Medulla oblongata (tissue), 1 donor: ENCODE data around the gene PDE4B.
"Not testable (repeated sequence)": the region's sequence is repeated elsewhere in the genome, so short reads cannot be mapped to it uniquely, and the experiment has no call there.

Source experiments
- DNase-seq: peaks from one replicate; pipeline ENCODE4 v3.0.0-alpha.2; 2015; ENCODE audit errors: extremely low spot score

Gene PDE4B

GRCh38 chr1:66393586-66394287, 601.0 kb downstream of the PDE4B start:
- DNase-seq = no peak

DNA sequence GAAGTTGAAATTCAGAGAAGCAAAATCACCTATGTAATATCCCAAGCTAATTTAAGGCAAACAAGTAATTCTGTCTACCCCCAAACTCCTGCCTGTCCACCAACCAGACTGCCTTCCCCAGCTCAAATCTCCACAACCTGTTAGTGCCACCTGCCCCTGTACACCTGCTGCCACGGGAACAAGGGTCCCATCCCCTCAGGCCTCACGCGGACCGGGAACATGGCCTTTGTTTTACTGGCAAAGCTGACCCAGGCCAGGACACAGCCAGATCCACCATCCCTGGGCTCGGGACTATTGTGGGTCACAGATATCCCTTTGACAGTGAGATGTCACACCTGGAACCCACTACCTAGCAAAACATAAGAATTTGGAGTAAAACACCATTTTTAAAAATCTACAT, 601.9 kb downstream of the PDE4B start:
- no peak for DNase-seq

- DNase-seq = peak; percentile 51
Measured at GRCh38 chr1:66395202-66396061, 602.7 kb downstream of the PDE4B start.

DNA sequence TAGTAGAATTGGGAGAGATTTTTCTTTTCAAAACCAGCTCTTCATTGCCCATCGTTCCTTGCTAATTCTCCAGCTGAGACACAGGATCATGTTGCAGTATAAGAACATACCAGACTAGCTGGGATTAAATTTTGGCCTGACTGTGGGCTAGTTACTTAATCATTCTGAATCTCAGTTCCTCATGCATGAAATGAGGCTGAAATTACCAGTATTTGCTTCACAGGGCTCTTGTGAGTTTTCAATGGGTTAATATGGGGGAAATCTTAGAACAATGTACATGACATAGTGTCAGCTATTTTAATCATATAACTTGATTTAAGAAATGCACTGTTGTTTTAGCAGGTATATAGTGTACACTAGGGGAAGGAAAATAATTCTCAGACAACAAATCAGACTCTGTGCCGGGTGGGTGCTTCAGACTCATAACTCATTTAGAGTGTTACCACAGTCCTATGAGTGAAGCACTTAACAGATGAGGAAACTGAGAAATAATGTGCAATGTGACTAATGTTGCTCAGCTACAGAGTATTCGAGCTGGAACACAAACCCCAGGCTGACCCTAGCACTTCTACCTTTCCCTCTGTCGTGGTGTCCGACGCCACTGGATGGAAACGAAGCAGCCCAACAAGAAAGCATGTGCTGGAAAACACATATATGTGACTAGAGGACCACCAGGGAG, 603.7 kb downstream of the PDE4B start:
- DNase-seq = no peak

GRCh38 chr1:66397192-66397591, 604.5 kb downstream of the PDE4B start:
- DNase-seq = no peak

GRCh38 chr1:66399888-66400529, 607.3 kb downstream of the PDE4B start:
- DNase-seq = no peak

DNA sequence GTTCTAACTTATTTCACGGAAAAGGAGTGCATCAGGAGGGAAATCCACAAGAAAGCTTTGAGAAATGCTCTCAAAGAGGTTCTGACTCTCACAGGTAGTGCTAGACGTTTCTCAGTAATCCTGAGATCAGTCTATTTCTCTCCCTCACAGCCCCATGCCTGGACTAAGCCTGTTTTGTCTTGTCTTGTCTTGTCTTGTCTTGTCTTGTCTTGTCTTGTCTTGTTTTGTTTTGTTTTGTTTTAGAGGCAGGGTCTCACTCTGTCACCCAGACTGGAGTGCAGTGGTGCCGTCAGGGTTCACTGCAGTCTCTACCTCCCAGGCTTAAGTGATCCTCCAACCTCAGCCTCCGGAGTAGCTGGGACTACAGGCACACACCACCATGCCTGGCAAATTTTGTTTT, 608.0 kb downstream of the PDE4B start:
- DNase-seq = no peak

DNA sequence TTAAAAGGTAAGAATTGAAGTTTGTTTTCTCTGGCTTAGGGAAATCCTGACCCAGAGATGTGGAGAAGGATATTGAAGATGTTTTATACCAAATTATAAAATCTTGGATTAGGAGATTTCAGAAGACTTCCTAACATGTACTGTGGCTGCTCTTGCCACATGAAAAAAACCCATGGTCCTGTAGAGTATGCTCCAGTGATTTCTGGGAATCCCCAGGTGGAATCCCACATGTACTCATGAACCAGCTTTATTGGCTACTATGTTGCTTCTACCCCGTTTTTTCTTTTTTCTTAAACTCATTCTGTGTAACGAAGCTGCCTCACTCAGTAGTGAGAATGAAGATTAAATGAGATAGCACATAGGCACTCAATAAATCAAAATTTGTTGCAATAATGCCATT, 608.5 kb downstream of the PDE4B start:
- DNase-seq = no peak

- DNase-seq = peak; percentile 37
Measured at GRCh38 chr1:66402194-66402593, 609.5 kb downstream of the PDE4B start.

GRCh38 chr1:66403007-66403731, 610.5 kb downstream of the PDE4B start:
- DNase-seq = no peak

DNA sequence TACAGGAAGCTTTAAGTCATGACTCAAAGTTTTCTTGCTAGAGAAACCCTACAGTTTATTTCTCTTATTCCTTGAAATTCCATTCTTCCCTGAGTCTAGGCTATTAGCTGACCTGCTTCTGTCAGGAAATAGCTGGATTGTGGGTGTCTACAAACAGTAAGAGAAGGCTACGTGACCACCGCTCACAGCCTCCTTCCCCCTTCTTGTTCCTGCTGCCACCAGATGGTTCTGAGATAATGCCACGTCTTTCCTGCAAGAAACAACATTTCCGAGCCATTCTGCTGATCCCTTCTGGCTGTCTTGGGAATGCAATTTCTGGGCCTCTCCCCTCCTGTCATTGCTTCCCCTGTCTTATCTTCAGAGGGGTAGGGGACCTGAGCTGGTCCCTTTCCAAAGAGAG, 612.4 kb downstream of the PDE4B start:
- DNase-seq = no peak

DNA sequence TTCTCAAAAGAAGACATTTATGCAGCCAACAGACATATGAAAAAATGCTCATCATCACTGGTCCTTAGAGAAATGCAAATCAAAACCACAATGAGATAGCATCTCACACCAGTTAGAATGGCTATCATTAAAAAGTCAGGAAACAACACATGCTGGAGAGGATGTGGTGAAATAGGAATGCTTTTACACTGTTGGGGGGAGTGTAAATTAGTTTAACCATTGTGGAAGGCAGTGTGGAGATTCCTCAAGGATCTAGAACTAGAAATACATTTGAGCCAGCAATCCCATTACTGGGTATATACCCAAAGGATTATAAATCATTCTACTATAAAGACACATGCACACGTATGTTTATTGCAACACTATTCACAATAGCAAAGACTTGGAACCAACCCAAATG, 618.8 kb downstream of the PDE4B start:
- not testable (repeated sequence) for DNase-seq

- no peak for DNase-seq
Measured at GRCh38 chr1:66412704-66413103, 620.0 kb downstream of the PDE4B start.

GRCh38 chr1:66413136-66413837, 620.6 kb downstream of the PDE4B start:
- no peak for DNase-seq

GRCh38 chr1:66413838-66414175, 621.1 kb downstream of the PDE4B start:
- no peak for DNase-seq

DNA sequence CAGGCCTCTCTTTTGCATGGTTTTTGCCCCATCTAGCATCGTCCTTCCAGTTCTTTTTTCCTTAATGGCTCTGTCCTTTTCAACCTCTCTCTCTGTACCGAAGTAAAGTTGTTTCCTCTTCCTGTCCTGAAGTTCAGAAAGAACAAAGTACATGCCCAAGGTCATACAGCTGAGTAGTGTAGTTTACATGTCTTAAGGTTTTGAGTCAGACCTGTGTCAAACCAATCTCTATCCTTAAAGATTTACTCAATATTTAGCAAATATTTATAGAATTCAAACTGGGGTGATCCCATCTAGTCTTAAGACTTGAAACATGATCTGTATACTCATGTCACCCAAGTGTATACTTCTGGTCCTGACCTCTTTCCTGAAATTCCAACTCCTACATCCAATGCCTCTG, 622.6 kb downstream of the PDE4B start:
- no peak for DNase-seq

DNA sequence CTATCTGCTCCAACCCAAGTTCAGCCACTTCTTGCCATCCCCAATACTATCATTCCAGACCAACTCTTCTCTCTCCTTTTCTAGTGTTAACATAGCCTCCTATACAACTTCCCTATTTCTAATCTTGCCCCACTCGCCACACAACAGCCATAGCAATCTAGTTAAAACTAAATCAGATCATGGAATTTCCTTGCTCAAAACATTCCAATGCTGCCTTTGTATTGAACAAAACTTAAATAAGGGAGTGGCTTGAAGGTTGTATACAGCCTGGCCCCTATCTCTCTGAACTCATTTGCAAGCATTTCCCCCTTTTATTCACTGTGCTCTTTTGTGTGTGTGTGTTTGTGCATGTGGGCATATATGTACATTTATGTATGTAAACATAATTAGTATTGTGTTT, 623.2 kb downstream of the PDE4B start:
- DNase-seq = no peak

DNA sequence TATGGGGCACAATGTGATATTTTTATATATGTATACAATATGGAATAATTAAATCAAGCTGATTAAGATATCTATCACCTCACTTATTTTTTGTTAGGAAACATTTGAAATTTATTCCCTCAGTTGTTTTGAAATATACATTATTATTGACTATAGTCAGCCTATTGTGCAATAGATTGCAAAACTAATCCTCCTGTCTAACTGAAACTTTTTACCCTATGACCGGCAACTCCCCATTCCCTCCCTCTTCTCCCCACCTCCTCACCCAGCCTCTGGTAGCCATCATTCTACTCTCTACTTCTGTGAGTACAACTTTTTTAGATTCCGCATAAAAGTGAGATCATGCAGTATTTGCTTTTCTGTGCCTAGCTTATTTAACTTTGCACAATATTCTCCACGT, 623.6 kb downstream of the PDE4B start:
- DNase-seq = no peak

DNA sequence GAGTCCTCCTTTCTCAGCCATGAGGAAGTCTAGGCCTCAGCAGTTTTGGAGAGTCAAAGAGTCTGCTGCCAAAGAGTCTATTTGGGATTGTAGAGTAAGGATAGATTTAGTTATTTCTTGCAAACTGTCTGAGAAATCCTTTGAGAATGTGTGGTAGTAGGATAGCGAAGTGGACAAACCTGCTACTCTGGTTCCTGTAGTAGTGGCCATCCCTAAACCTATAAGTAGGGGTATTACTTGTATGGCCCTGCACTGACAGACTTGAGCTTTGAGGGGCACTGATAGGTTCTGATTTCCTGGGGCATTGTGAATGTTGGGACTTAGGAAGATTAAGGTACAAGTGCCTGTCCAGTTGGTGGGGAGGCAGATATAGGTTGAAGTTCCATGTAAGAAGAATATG, 625.3 kb downstream of the PDE4B start:
- no peak for DNase-seq

GRCh38 chr1:66420171-66420570, 627.5 kb downstream of the PDE4B start:
- DNase-seq = not testable (repeated sequence)

- not testable (repeated sequence) for DNase-seq
Measured at GRCh38 chr1:66420906-66421305, 628.2 kb downstream of the PDE4B start.
